SK-N-SH (cell line): ENCODE measurements around the gene SIAH1.

Source experiments
- FOSL2 ChIP-seq: IDR thresholded peaks from 2 replicates; pipeline ENCODE4 v1.4.0; 2012; ENCODE audit warnings: low read depth, mild to moderate bottlenecking, moderate library complexity, borderline replicate concordance
- GATA2 ChIP-seq: sonication (generic); formaldehyde crosslinking; IDR thresholded peaks from 2 replicates; pipeline ENCODE4 v1.5.0; 2020; ENCODE audit warnings: mild to moderate bottlenecking, missing genetic modification reagents

DNA sequence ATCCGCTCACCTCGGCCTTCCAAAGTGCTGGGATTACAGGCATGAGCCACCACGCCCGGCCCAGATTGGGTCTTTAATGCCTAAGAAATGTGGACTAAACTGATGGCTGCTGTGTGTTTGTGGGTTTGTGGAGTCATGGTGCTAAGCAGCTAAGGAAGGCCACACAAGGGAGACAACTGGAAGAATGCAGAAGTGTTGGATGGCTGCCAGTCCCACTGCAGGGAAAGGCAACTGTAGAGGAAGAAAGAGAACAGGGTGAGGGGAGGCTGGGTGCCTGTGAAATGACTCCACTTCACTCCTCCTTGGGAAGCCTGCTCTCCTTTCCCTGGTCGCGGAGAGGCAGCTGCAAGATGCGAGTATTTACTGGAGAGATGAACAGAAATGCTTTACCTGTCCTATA is 23.5 kb upstream of the SIAH1 start:
- TF ChIP-seq GATA2 (CRISPR knock-in tag) (no peak), FOSL2 (no peak)
